Embryonic facial prominence (tissue), 1 donor: ENCODE results near the gene TOR2A.
A peak's percentile ranks its signal among the peaks of the same experiment; 100 is the strongest.
"Not testable (repeated sequence)": the region's sequence is repeated elsewhere in the genome, so short reads cannot be mapped to it uniquely, and the experiment has no call there.

Source experiments
- DNase-seq: peaks from one replicate; pipeline ENCODE4 v3.0.0-alpha.2; 2016; ENCODE audit errors: extremely low spot score

TOR2A gene

DNA sequence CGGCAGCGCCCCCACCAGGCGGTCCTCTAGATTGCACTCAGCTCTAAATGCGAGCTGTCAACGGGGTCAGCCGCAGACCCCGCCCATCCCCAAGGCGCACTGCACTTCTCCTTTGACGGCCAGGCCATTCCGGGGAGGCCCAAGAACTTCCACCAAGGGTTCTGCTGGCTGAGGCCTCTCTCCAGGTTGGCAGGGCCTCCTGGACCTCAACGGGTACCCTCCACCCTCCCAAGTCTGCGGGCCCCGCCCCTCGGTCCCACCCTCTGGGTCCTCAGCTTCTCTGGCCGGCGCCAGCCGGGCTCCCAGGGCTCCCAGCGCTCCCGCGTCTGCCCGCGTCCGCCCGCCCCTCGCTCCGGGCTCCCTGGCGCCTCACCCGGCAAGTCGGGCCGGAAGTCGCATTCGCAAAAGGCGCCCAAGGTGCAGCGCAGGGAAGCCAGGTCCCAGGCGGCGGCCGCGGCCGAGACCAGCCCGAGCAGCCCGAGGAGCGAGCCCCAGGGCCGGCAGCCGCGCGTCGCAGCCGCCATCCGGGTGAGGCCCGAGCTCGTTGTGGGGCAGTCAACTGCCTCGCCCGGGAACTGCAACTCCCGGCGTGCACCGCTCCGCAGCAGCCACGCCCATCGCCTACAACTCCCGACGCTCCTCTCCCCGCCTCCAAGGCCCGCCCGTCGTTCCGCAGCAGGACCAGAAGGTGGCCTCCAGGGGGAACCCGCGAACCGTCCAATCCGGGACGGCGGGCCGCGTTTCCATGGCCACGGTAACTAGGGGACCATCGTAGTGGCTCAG lies at the start of gene TOR2A:
Gene TOR2A, minus strand, starts transcription at position 548 of the 783 bp plus-strand sequence. Its CDS starts 24 bp downstream, at position 524.
- peak; percentile 98 for DNase-seq

- DNase-seq, result no peak
These were observed 48.3 kb upstream of the TOR2A start for GRCh38 chr9:127783111-127784008.

GRCh38 chr9:127781806-127782205 lies 46.7 kb upstream of the TOR2A start:
- no peak for DNase-seq

- DNase-seq, result not testable (repeated sequence)
These were observed 45.8 kb upstream of the TOR2A start for GRCh38 chr9:127780909-127781308.

- no peak for DNase-seq
These were observed 45.2 kb upstream of the TOR2A start for GRCh38 chr9:127780126-127780885.

- DNase-seq, result no peak
These were observed 44.3 kb upstream of the TOR2A start for GRCh38 chr9:127779136-127779981.

DNA sequence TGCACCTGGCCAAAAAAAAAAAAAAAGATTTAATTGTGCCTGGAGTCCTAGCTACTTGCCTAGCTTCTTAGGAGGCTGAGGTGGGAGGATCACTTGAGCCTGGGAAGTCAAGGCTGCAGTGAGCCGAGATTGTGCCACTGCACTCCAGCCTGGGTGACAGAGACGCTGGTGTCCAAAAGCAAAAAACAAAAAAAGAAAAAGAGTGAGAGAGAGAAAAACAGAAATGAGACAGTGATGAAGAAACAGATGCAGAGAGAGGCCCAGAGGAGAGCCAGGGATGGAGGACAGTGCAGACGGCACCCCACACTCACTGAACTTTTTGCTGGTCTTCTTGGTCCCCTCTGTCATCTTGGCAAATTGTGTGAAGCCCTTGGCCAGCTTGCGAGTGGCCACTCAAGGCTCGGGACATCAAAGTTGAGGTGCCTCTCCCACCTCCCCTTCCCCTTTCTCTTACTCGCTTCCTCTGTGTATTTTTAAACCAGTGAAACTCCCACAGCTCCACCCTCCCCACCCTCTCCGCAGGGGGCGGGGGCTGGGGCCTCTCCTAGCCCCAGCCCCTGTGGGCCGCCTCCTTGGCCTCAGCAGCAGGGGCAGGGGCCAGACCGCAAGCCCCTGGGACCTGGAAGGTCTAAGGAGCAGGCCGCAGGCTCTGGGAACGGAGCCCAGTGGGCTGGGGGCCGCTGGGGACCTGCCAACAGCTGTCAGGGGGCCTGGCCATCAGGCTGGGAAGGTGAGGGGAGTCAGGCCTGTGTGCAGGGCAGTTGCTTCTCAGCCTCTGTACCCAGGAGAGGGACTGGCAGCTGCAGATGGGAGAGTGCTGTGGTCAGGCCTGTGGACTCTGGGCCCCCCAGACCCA lies 43.4 kb upstream of the TOR2A start, which contains the start of gene SH2D3C:
Gene SH2D3C, minus strand, starts transcription at position 387 of the 856 bp plus-strand sequence. Its CDS starts 39 bp downstream, at position 348.
- DNase-seq, result no peak

DNA sequence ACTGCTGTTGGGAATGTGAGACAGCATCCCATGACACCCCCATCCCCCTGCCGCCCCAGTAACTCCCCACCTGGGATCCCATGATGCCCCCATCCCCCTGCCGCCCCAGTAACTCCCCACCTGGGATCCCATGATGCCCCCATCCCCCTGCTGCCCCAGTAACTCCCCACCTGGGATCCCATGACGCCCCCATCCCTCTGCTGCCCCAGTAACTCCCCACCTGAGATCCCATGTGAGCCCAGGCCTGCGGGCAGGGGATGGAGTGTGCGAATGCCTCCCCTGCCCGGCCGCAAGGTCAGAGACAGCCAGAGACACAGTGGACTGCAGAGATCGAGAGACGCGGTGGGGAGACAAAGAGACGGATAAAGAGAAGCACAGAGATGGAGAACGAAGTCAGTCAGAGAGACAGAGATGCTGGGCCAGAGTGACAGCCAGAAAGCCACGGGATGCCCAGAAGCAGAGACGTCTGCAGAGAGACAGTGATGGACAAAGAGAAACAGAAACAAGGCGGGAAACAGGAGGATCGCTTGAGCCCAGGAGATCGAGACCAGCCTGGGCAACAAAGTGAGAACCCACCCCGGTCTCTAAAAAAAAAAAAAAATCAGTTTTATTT lies 42.4 kb upstream of the TOR2A start:
- DNase-seq, result no peak

DNA sequence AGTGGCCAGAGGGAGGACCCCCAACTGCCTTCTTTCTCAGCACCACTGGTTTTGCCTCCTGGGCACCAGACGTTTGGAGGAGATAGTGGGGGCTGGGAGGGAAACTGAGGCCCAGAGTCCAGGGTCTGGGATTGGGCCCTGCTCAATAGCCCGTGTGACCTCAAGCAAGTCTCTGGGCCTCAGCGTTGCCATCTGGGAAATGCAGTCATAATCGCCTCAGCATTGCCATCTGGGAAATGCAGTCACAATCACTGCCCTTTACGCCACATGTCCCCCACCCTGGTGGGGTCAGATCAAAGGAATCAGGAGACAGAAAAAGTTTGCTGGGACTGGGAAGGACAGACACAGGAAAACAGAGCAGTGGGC lies 41.8 kb upstream of the TOR2A start:
- DNase-seq, result no peak

- DNase-seq, result no peak
These were observed 41.3 kb upstream of the TOR2A start for GRCh38 chr9:127776195-127776923.

DNA sequence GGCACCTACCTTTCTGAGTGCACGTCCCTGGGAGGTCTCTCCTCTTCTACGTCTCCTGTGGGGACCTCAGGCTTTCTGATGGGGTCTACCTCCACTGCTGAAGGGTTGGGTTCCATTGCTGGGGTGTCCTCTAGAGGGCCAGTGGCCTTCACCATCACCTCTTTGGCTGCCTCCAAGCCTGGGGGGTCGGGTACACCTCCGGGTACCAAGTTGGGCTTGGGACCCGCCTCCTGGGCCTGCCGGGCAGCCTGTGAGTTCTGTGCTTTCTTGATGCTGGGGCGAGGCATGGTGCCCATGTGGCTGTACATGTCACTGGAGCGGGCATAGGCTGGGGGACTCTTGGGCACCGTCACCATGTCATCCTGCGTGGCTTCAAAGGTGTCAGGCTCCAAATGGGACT lies 38.9 kb upstream of the TOR2A start:
- no peak for DNase-seq

DNA sequence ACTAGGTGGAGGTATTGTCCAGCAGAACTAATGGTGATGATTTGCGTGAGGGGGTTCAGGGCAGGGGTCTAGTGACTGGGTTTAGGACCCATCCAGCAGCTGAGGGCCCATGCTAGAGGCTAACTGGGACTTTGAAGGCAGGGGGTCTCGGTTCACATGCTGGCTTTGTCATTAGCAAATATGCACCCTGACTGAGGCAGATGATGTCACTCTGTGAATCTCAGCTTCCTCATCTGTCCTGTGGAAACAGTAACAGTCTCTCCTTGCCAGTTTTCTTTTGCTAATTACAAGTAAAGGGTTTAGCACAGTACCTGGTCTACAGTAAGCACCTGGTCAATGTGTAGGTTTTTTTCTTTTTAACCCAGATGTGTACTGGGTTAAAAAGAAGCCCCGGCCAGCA lies 38.2 kb upstream of the TOR2A start:
- no peak for DNase-seq

DNA sequence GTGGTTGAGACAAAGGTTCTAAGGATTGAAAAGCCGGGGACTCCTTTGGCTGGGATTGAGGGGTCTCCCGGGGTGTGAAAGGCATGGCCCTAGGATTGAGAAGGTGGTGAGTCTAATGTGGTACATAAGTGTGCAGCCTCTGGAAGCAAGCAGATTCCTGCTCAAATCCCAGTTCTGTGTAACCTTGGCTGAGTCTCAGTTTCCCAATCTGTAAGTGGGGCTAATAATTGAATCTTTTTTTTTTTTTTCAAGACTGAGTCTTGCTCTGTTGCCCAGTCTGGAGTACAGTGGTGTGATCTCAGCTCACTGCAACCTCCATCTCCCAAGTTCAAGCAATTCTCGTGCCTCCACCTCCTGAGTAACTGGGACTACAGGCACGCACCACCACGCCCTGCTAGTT lies 37.5 kb upstream of the TOR2A start:
- DNase-seq, result no peak

- no peak for DNase-seq
These were observed 36.6 kb upstream of the TOR2A start for GRCh38 chr9:127771570-127772189.

GRCh38 chr9:127770905-127771569 lies 35.9 kb upstream of the TOR2A start:
- DNase-seq, result peak; percentile 97

GRCh38 chr9:127770583-127770904 lies 35.5 kb upstream of the TOR2A start:
- no peak for DNase-seq

DNA sequence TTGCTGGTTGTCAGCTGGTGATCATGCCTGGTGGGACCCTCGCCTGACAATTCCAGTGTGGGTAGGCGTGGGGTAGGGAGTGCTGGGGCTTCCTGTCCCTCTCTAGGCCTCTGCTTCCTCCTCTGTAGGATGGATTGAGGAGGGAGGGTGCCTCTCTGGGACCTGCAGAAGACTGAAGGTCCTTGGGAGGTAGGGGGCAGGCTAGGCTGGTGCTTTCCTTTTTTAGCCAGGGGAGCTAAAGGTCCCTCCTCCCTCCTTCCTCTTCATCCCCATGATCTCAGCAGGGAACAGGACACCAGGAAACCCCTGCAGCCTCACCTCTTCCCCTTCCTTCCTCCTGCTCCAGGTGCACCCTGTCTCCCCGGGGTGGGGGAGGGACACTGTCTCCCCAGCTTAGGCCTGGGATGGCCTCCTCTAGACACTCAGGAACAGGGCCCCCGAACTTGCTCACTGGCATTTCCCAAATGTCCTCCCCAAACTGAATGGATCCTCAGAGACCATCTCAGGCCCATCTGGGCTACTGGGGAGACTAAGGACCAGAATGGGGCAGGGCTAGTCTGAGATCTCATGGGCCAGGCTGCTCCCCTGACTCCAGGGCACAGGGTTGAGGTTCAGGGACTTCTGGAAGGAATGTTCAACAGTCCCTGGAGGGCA lies 35.0 kb upstream of the TOR2A start:
- DNase-seq, result no peak

DNA sequence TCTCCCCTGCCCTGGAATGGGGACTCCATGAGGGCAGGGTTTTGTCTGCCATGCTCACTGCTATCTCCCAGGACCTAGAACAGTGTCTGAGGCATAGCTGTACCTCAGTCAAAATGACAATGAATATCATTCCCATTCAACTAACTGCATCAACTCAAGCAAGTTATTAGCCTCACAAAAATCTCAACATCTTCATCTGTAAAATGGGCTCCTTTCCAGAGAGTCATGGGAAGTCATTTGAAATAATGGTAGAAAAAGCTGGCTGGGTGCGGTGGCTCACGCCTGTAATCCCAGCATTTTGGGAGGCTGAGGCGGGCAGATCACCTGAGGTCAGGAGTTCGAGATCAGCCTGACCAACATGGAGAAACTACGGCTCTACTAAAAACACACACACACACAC lies 34.0 kb upstream of the TOR2A start:
- DNase-seq, result no peak
